Right atrium auricular region (tissue), 2 donors: ENCODE data around the gene ABHD17B. TPM values are rescaled to one million over a fixed set of nuclear protein-coding genes. Genes with fewer than 3 reads are reported as not detected.

Experiments
- DNase-seq: peaks from one replicate; pipeline ENCODE4 v3.0.0-alpha.2; 2019; ENCODE audit warnings: low spot score
- H3K27ac ChIP-seq, 2 donors: fragments of 200-600 bp; sonication (generic); 1 replicate in 1 of 2; 2 replicates in 1 of 2; pipeline ENCODE4 v1.5.1; 2016 to 2019
- H3K27me3 ChIP-seq, 2 donors: fragments of 200-600 bp; sonication (generic); one replicate each; pipeline versions ENCODE4 v1.5.1 to v1.6.0; 2017 to 2019
- H3K36me3 ChIP-seq: fragments of 200-600 bp; sonication (generic); one replicate; pipeline ENCODE4 v1.5.1; 2016
- H3K4me1 ChIP-seq, 2 donors: fragments of 200-600 bp; sonication (generic); one replicate each; pipeline versions ENCODE4 v1.5.1 to v1.6.0; 2017 to 2019
- H3K4me3 ChIP-seq, 2 donors: fragments of 200-600 bp; sonication (generic); 1 replicate in 1 of 2; 2 replicates in 1 of 2; pipeline ENCODE4 v1.5.1; 2017 to 2019; ENCODE audit warnings: mild to moderate bottlenecking in 1 of 2, moderate library complexity in 1 of 2
- H3K9me3 ChIP-seq, 2 donors: fragments of 200-600 bp; sonication (generic); one replicate each; pipeline ENCODE4 v1.5.1; 2019
- total RNA-seq, 2 donors: library from RNA; depleted of rRNA; stranded (reverse); fragments of >200 nt; gene quantifications; one replicate each; pipeline ENCODE4 v1.1.0, GENCODE V29; 2016
- TF ChIP-seq, protein P1 (sequence below), 2 donors: fragments of 200-600 bp; sonication (generic); IDR thresholded peaks; one replicate each; pipeline ENCODE4 v1.5.1; 2019; ENCODE audit warnings: antibody characterized with exemption in 2 of 2

Gene ABHD17B
- total RNA-seq, 2 donors from 2014 or later, result 13.0 to 14.1 TPM

GRCh38 chr9:71819115-71819739, 91.8 kb downstream of the ABHD17B start:
- Histone ChIP-seq H3K9me3 (no peaks in the 10 kb centered on the region), H3K4me1 (no peaks in the 10 kb centered on the region), H3K27ac (no peak overlapping the region), H3K27me3 (no peaks in the 10 kb centered on the region), H3K4me3 (no peak overlapping the region), H3K36me3 (no peaks in the 10 kb centered on the region)
- DNase-seq, result no peak
- TF ChIP-seq, protein P1, sequence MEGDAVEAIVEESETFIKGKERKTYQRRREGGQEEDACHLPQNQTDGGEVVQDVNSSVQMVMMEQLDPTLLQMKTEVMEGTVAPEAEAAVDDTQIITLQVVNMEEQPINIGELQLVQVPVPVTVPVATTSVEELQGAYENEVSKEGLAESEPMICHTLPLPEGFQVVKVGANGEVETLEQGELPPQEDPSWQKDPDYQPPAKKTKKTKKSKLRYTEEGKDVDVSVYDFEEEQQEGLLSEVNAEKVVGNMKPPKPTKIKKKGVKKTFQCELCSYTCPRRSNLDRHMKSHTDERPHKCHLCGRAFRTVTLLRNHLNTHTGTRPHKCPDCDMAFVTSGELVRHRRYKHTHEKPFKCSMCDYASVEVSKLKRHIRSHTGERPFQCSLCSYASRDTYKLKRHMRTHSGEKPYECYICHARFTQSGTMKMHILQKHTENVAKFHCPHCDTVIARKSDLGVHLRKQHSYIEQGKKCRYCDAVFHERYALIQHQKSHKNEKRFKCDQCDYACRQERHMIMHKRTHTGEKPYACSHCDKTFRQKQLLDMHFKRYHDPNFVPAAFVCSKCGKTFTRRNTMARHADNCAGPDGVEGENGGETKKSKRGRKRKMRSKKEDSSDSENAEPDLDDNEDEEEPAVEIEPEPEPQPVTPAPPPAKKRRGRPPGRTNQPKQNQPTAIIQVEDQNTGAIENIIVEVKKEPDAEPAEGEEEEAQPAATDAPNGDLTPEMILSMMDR (IDR thresholded peaks at IDR 0.05), result peak; percentile 51 to 82

- Histone ChIP-seq H3K27me3 (no peaks in the 10 kb centered on the region), H3K36me3 (no peaks in the 10 kb centered on the region), H3K4me3 (no peak overlapping the region), H3K9me3 (no peaks in the 10 kb centered on the region), H3K27ac (no peak overlapping the region), H3K4me1 (no peaks in the 10 kb centered on the region)
- TF ChIP-seq, protein P1 (IDR thresholded peaks at IDR 0.05), result no peak
- DNase-seq, result no peak
Observed at GRCh38 chr9:71816916-71817451, 94.0 kb downstream of the ABHD17B start.

Other genes starting within 250 kb of the ABHD17B start
- 10 to 100 TPM; 15.6 to 87.7 TPM for gene CEMIP2, start 142.7 kb downstream of the ABHD17B start, total RNA-seq
- gene C9orf85, start 446 bp upstream of the ABHD17B start, total RNA-seq, result 1 to 10 TPM; 5.5 to 9.0 TPM
- not detected for gene C9orf57, start 149.4 kb upstream of the ABHD17B start, total RNA-seq
- under 1 TPM in 1 of 2 donors, not detected in 1; 0.44 TPM for gene GDA, start 238.2 kb upstream of the ABHD17B start, total RNA-seq